Ecto neural progenitor cell (in vitro differentiated cells): ENCODE measurements around the gene JDP2.
"Not testable (repeated sequence)": the region's sequence is repeated elsewhere in the genome, so short reads cannot be mapped to it uniquely, and the experiment has no call there.

Source experiments
- DNase-seq: peaks from one replicate; pipeline ENCODE4 v3.0.0-alpha.2; 2018; ENCODE audit warnings: low spot score

The JDP2 gene

GRCh38 chr14:75456069-75456996, 28.5 kb downstream of the JDP2 start:
- DNase-seq, result no peak

GRCh38 chr14:75456997-75457335, 29.1 kb downstream of the JDP2 start:
- no peak for DNase-seq

- no peak for DNase-seq
These were observed 29.9 kb downstream of the JDP2 start for GRCh38 chr14:75457648-75458165.

- no peak for DNase-seq
These were observed 30.5 kb downstream of the JDP2 start for GRCh38 chr14:75458305-75458704.

GRCh38 chr14:75459099-75459741, 31.4 kb downstream of the JDP2 start:
- no peak for DNase-seq

GRCh38 chr14:75459791-75460190, 32.0 kb downstream of the JDP2 start:
- no peak for DNase-seq

GRCh38 chr14:75460394-75460793, 32.6 kb downstream of the JDP2 start:
- no peak for DNase-seq

GRCh38 chr14:75461303-75461702, 33.5 kb downstream of the JDP2 start:
- peak; percentile 30 for DNase-seq

GRCh38 chr14:75461755-75462349, 34.0 kb downstream of the JDP2 start:
- no peak for DNase-seq

- no peak for DNase-seq
These were observed 36.8 kb downstream of the JDP2 start for GRCh38 chr14:75464626-75465025.

GRCh38 chr14:75467763-75468162, 39.9 kb downstream of the JDP2 start:
- no peak for DNase-seq

- no peak for DNase-seq
These were observed 41.3 kb downstream of the JDP2 start for GRCh38 chr14:75469164-75469563.

GRCh38 chr14:75469606-75470237, 41.9 kb downstream of the JDP2 start:
- no peak for DNase-seq

GRCh38 chr14:75470238-75470797, 42.5 kb downstream of the JDP2 start:
- DNase-seq, result no peak

- DNase-seq, result no peak
These were observed 43.2 kb downstream of the JDP2 start for GRCh38 chr14:75471059-75471458.

GRCh38 chr14:75474127-75474526, 46.3 kb downstream of the JDP2 start:
- DNase-seq, result not testable (repeated sequence)

- DNase-seq, result no peak
These were observed 48.6 kb downstream of the JDP2 start for GRCh38 chr14:75476274-75476995.

- DNase-seq, result no peak
These were observed 50.1 kb downstream of the JDP2 start for GRCh38 chr14:75477881-75478280.

GRCh38 chr14:75479770-75480600, 52.2 kb downstream of the JDP2 start:
- DNase-seq, result no peak

GRCh38 chr14:75482366-75482765, 54.5 kb downstream of the JDP2 start:
- DNase-seq, result no peak
